Measurements from ENCODE around the gene TECPR2.
A peak's percentile ranks its signal among the peaks of the same experiment; 100 is the strongest.

TECPR2 gene

DNA sequence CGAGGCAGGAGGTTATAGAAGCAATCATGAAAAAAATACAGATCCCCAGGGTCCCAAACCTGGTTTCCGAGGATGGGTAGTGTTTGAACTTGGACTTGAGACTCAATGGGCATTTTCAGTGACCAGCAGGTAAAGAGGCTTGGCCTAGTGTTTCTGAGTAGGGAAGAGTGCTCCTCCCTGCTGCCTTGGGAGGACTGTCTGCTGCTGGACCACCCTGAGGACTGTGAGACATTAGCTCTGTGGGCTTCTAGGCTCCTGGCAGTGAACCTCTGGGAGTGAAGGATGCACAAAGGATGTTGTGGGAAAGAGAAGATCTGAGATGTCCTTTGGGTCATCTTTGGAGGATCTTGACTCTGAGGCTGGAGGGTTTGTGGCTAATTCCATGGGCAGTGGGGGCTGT lies 116.4 kb downstream of the TECPR2 start:
- DNase-seq = no peak

GRCh38 chr14:102479777-102480176 lies 117.0 kb downstream of the TECPR2 start:
- DNase-seq = no peak

DNA sequence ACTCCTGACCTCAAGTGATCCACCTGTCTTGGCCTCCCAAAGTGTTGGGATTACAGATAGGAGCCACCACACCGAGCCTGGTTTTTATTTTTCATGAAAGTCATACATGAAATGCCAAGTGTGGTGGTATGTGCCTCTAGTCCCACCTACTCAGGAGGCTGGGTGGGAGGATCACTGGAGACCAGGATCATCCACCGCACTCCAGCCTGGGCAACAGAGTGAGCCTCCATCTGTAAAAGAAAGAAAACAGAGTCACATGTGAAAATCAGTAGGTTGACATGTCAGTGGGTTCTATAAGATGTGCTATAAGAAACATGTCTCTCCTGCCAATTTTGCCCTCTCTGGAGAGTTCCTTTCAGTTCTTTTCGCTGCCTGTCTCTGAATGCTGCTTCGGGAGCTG lies 118.6 kb downstream of the TECPR2 start:
- no peak for DNase-seq

DNA sequence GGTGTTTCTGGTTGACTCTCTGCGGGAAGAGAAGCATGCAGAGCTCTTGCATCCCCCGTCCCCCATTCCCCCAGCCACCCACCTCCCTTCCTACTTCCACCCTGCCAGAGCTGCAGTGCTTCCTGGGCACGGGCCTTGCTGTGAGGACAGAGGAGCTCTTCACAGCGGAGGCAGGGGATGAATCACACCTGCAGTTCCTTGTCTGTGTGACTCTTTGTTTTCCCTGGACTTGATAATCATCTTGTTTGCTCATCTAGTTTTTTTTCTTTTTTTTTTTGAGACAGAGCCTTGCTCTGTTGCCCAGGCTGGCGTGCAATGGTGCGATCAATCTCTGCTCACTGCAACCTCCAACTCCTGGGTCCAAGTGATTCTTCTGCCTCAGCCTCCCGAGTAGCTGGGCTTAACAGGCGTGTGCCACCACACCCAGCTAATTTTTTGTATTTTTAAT lies 119.1 kb downstream of the TECPR2 start:
- no peak for DNase-seq

DNA sequence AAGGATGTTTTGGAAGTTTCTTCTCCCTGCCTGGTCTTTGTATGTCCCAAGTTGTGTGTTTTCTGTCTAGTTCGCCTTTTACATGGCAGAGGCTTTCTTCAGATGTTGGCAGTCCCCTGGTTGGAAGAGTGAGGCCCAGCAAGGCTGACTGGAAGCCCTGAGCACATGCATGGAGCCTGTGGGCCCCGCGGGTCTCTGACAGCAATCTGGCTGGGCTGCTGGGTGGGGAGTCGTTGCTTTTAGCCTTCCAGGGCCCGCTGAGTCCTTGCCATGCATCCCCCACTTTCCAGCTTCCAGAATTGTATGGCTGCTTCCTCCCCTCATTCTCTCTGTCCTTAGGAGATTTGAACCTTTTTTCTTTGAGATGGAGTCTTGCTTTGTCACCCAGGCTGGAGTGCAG lies 121.6 kb downstream of the TECPR2 start:
- no peak for DNase-seq

DNA sequence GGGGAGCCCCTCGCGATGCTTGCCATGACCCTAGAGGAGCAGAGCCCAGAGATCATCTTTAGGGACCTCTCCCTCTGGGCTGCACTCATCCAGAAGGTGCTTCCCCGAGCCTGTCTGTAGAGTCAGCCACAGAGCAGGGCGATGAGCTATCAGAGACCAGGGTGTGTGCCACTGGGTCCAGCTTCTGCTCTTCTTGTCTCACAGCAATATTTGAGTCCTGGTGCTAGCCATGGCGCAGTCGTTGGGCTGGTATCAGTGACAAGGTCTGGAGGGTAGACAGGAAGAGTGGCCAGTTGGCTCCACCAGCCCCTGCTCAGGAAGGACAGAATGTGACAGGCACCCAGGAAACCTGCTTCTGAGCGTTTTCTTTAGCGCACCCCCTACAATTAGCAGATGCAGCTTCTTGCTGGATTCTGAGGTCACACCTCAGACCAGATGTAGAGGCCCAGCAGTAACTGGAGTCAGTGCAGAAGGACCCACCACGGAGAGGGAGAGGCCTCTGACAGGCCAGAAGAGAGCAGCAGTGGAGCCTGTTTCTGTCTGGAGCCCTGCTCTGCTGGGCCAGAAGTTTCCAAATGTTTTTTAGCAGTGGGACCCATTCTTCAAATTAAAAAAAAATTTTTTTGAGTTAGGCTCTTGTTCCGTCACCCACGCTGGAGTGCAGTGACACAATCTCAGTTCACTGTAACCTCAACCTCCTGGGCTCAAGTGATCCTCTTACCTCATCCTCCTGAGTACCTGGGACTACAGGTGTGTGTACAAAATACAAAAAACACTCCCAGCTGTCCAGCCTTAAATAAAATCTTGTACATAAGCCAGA lies 123.2 kb downstream of the TECPR2 start:
- DNase-seq = no peak

- no peak for DNase-seq
Measured at GRCh38 chr14:102486513-102487203, 123.9 kb downstream of the TECPR2 start.

DNA sequence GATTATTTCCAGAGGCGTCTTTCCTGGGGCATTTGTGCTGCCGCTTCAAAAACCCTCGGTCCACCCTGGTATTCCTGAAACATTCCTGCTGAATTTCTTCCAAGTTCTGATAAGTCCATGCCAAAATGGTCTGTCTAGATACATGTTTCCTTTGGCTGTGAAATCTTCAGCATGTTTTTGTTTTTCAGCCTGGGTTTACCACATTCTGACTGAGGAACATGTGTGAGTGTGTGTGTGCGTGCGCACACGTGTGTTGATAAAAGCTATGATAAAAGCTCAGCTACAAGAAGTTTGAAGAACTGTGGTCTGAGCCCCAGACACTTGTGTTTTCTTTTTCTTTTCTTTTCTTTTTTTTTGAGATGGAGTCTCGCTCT lies 124.5 kb downstream of the TECPR2 start:
- no peak for DNase-seq

DNA sequence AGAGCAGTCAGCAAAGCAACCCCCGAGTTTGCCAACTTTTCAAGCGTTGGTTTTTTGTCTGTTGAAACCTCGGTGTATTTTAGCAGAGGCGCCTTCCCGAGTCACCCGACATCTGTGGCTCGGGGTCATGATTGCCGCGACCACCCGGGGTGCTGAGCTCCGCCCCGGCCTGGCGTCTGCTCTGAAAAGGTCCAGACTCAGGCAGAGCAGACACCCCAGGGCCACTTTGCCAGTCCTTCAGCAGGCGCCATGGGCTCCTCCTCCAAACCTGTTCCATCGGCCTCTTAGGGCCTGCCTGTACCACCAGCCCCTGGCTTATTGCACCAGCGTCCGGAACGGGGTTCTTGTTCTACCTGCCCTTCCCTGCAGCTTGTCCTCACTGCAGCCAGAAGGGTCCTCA lies 127.7 kb downstream of the TECPR2 start:
- DNase-seq = no peak

GRCh38 chr14:102491366-102491765 lies 128.6 kb downstream of the TECPR2 start:
- DNase-seq = no peak

DNA sequence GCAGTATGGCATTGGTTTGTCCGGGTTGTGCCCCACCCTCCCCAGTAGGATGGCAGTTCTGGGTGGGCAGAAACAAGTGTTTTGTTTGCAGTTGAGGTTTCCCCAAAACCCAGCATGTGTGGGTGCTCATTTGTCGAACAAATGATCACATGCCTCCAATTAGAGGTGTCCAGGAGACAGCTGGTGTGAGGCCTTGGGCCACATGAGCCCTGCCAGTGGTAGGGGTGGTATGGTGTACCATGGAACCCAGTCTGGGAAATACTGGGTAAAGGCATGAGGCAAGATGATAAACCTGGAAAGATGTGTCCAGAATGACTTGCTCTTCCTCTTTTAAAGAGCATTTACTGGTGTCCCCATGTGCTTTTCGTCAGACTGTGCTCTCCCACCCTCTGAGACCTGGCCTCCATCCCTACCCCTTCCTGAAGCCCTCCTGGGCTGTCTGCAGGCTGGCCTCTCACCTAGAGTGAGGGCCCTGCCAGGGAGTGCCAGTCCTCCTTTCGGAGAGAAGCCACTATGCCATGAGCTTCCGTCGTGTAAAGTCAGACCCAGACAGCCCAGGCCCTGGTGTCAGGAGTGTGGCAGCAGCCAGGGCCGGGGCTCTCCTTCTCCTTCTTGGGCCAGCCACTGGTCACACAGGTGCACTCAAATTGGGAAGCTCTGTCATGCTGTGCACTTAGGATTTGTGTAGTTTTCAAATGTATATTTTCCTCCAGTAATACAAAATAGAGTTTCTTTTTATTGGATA lies 129.2 kb downstream of the TECPR2 start:
- no peak for DNase-seq

DNA sequence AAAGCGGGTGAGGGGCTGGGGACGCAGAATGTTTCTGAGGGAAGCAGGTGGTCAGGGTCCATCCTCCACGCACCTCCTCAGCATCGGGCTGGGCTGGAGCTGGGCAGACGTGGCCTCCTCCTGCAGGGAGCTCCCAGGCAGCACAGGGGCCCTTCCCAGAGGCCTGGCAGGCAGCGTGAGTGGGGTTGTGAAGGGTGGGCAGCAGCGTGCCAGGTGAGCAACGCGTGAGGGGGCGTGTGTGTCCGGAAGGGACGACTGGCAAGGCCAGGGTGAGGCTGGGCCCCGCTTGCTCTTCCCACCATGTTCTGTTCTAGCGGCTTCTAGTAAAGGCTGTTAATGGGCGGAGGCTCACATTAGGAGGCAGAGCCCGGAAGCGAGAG lies 129.8 kb downstream of the TECPR2 start:
- no peak for DNase-seq

DNA sequence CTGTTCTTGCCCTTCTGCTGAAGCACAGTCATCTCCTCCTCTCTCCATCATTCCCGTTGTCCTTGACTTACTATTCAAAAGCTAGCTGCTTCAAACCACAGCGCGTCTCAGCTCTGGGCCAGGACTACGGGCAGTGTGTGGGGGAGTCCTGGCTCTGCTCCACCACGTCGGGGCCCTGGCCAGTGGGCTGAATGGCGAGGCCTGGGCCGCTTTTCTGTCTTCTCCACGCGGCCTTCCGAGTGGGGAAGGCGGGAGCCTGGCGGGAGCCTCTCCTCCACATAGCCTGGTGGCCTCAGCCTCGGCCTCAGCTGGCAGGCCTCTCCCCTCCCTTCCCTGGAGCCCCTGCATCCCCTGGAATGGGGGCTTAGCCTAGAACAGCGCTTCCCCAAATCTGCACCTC lies 130.4 kb downstream of the TECPR2 start:
- DNase-seq = no peak

- no peak for DNase-seq
Measured at GRCh38 chr14:102493585-102493984, 130.8 kb downstream of the TECPR2 start.

GRCh38 chr14:102495491-102496330 lies 133.0 kb downstream of the TECPR2 start:
- no peak for DNase-seq

DNA sequence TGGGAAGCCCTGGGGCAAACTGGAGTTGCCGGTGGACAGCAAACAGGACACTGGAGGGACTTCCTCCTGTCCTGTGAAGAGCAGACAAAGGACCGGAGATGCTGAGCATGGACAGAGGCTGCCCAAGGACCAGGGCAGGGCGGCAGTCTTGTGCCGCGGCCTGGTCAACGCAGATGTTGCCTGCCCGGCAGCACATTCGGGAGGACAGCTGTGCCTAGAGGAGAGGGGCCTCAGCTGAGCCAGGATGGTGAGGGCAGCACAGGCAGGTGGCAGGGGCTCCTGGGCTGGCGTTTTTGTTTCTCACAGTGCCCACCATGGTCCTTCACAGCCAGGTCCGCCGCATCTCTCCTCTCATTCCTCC lies 133.6 kb downstream of the TECPR2 start:
- no peak for DNase-seq

DNA sequence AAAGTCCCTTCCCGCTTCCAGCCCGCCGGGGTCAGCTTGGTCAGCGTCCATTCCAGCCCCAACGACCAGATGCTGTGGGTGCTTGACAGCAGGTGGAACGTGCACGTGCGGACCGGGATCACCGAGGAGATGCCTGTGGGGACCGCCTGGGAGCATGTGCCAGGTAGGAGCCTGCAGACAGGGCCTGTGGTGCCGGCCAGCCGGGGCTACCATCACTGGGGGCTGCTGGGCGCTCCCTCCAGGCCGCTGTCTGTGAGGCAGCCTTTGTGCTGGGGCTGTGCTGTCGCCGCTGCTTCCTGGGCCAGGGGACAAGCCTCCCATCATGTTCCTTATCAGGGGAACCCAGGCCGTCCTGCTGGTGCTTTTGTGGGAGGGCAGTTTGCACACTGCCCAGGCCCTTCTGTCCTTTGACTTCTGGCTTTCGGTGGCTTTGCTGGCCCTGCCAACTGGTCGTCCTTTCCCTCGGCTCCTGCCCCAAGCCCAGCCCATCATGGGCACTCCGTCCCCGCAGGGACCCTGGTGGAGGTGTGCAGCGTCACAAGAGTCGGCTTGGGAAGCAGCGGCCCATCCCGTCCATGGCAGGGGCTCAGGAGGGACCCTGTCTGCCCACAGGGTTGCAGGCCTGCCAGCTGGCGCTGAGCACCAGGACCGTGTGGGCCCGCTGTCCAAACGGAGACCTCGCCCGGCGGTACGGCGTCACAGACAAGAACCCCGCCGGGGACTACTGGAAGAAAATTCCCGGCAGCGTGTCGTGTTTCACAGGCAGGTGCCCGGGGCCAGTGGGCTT lies 134.4 kb downstream of the TECPR2 start:
- peak; percentile 16 for DNase-seq

GRCh38 chr14:102497998-102498677 lies 135.4 kb downstream of the TECPR2 start:
- DNase-seq = peak; percentile 18

- DNase-seq = no peak
Measured at GRCh38 chr14:102498678-102499265, 136.0 kb downstream of the TECPR2 start.

DNA sequence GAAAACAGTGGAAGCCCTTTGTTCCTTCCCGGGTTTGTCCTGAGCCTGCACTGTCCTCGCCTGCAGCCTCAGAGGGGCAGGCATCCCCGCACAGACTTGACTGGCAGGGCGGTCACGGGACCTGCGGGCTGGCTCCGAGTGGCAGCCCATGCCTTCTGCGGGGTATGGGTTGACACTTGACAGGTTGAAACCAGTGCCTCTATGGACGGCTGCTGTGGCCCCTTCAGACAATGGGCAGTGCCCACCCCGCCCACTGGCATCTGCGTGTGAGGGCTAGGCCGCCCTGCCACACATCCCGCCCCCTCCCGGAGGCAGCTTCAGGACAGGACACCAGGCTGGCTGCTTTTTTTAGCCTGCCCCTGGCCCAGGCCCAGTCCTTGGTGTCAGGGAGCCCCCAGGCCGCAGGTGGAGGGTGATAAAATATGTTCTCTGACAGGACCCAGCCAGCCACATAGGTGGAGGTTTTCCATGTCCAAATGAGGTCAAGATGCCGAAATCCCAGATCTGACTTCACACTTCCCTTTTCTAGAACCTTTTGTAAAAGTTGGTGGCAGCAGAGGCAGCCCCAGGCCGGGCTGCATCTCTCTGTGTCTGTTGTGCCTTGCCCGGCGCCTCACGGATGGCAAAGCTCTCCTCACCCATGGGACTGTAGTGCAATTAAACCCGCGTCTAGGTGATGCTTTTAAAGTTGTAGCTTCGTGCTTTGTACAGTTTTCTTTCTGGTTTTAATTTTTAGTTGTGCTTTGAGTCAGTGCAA lies 136.8 kb downstream of the TECPR2 start:
- DNase-seq = no peak
